Gastrocnemius medialis (tissue), 4 donors: Measurements from ENCODE around the gene ROBO3. TPM values are rescaled to one million over a fixed set of nuclear protein-coding genes. Genes with fewer than 3 reads are reported as not detected.

Experiments
- ATAC-seq, 2 donors: fragments of 150-250 bp; one replicate each; pipeline ENCODE4 v1.9.1; 2016
- DNase-seq, 2 donors: peaks; one replicate each; pipeline ENCODE4 v3.0.0-alpha.2; 2019
- H3K27ac ChIP-seq, 4 donors: fragments of 200-600 bp; sonication (generic); 1 replicate in 1 of 4; 2 replicates in 3 of 4; pipeline ENCODE4 v1.5.1; 2016 to 2018; ENCODE audit warnings: mild to moderate bottlenecking in 2 of 4, moderate library complexity in 1 of 4
- H3K27me3 ChIP-seq, 3 donors: fragments of 200-600 bp; sonication (generic) in 2 of 3; 1 replicate in 1 of 3; 2 replicates in 2 of 3; pipeline versions ENCODE4 v1.5.1 to v1.6.0; 2016 to 2019; ENCODE audit warnings: mild to moderate bottlenecking in 1 of 3, moderate library complexity in 1 of 3
- H3K36me3 ChIP-seq, 2 donors: fragments of 200-600 bp; sonication (generic) in 1 of 2; one replicate each; pipeline ENCODE4 v1.5.1; 2017 to 2018
- H3K4me1 ChIP-seq, 2 donors: fragments of 200-600 bp; sonication (generic) in 1 of 2; one replicate each; pipeline ENCODE4 v1.5.1; 2016 to 2017; ENCODE audit warnings: mild to moderate bottlenecking in 2 of 2
- H3K4me3 ChIP-seq, 4 donors: fragments of 200-600 bp; sonication (generic) in 3 of 4; 1 replicate in 1 of 4; 2 replicates in 3 of 4; pipeline ENCODE4 v1.5.1; 2016 to 2019; ENCODE audit warnings: mild to moderate bottlenecking in 2 of 4
- H3K9me3 ChIP-seq, 3 donors: fragments of 200-600 bp; sonication (generic) in 2 of 3; 1 replicate in 1 of 3; 2 replicates in 2 of 3; pipeline ENCODE4 v1.5.1; 2016 to 2019
- CTCF ChIP-seq, 5 experiments: fragments of 450-650 bp in 3 of 5; fragments of 200-600 bp in 2 of 5; sonication (generic) in 2 of 5; IDR thresholded peaks in 4 of 5; conservative IDR thresholded peaks in 1 of 5; 1 replicate in 4 of 5; 2 replicates in 1 of 5; pipeline ENCODE4 v1.5.1; 2016 to 2019; ENCODE audit warnings: antibody characterized with exemption in 5 of 5, mild to moderate bottlenecking in 3 of 5, moderate library complexity in 3 of 5
- POLR2A ChIP-seq, 2 donors: fragments of 450-650 bp; IDR thresholded peaks; one replicate each; pipeline ENCODE4 v1.6.1; 2017; ENCODE audit warnings: antibody characterized with exemption in 2 of 2, mild to moderate bottlenecking in 2 of 2, moderate library complexity in 2 of 2
- in situ Hi-C, 4 donors: fragments of 200-750 bp; cut with MboI; loops; one replicate each; pipeline versions ENCODE4 v1.15.0 to v1.8.0; 2017; ENCODE audit warnings: low sequenced_read_pairs in 4 of 4
- intact Hi-C: fragments of 100-400 bp; cut with DNase I; formaldehyde crosslinking; loops from one replicate; pipeline ENCODE4 v1.15.1; 2023; ENCODE audit warnings: low total_unique reads
- total RNA-seq, 4 donors: library from RNA; depleted of rRNA; stranded (reverse); fragments of >200 nt; gene quantifications; one replicate each; pipeline versions ENCODE4 v1.1.0 to v1.2.3, GENCODE V29; 2016

The ROBO3 gene
- total RNA-seq, 4 donors from 2014 or later: 0.35 to 3.7 (median 1.3) TPM

DNA sequence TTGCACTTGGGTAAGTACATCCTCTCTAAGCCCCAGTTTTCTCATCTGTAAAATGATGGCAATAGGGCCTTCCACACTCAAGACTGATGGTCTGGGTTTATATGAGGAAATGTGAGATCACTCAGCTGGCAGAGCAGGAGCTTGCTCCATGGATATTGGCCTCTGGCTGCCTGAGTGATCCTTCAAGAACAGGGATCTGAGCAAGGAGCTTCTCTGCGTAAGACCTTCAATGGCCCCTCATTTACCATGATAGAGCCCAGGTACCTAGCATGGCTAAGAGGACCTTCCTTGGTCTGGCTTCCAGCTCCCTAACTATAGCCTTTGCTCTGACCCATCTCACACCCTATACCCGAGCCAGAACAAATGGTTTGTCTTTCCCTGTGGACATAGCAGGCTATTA, 26.9 kb downstream of the ROBO3 start:
- H3K4me1 ChIP-seq: peaks cover 27 to 35% of the 10 kb centered on the region in 2 donors
- ATAC-seq (no peak), DNase-seq (no peak)
- intact Hi-C loops: loop anchor here (5.0 kb wide), 1 partner anchor 155 kb away; the partner anchor contains the start of gene NRGN
- TF ChIP-seq CTCF (IDR thresholded peaks at IDR 0.05 in 4 of 5, conservative IDR thresholded peaks at IDR 0.05 in 1 of 5) (no peak), POLR2A (IDR thresholded peaks at IDR 0.05) (no peak)
- H3K27ac ChIP-seq: peak overlapping the region; percentile 24 to 50 (median 30)
- H3K36me3 ChIP-seq: no peaks in the 10 kb centered on the region
- in situ Hi-C loops: no loop called here
- H3K27me3 ChIP-seq: no peaks in the 10 kb centered on the region
- H3K4me3 ChIP-seq: no peak overlapping the region
- H3K9me3 ChIP-seq: no peaks in the 10 kb centered on the region

GRCh38 chr11:124892750-124893454, 27.7 kb downstream of the ROBO3 start:
- H3K4me1 ChIP-seq: peaks cover 29 to 35% of the 10 kb centered on the region in 2 donors
- ATAC-seq (no peak), DNase-seq (peak in 1 of 2 donors; percentile 27)
- no peak overlapping the region for H3K4me3 ChIP-seq
- in situ Hi-C loops (no loop called here), intact Hi-C loops (loop anchor here (5.0 kb wide), 1 partner anchor 156 kb away; the partner anchor contains the start of gene NRGN)
- no peaks in the 10 kb centered on the region for H3K27me3 ChIP-seq
- no peak for TF ChIP-seq POLR2A (IDR thresholded peaks at IDR 0.05)
- TF ChIP-seq CTCF (IDR thresholded peaks at IDR 0.05 in 4 of 5, conservative IDR thresholded peaks at IDR 0.05 in 1 of 5): no peak
- no peaks in the 10 kb centered on the region for H3K9me3 ChIP-seq
- peak overlapping the region; percentile 24 to 78 (median 39) for H3K27ac ChIP-seq
- H3K36me3 ChIP-seq: no peaks in the 10 kb centered on the region

DNA sequence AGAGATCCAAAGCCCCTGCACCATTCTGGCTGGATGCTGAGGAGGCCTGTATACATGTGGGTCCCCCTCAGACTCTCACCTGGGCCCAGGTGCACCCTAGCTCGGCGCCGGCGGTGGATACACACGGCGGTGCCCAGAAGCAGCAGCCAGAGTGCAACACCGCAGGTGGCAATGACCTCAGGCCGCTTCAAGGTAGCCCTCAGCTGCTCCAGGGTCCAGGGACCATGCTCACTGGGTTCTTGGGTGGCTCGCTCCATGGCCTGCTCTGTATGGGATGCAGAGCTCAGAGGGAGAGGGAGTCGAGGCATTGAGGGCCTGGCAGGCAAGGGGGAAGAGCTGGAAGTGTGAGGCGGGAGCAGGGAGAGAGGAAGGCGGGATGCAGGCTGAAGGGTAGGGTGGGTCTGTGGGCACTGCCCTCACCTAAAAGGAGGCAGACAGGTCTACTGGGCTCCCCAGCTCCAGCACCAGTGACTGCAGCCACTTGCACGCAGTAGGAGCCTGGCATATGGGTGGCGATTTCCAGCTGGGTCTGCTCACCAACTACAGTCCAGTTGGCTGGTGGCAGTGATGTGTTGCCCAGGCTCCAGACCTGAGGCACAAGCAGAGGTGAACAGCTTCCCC, 28.7 kb downstream of the ROBO3 start:
- no peak for DNase-seq
- intact Hi-C loops (loop anchor here (5.0 kb wide), 1 partner anchor 157 kb away; the partner anchor contains the start of gene NRGN), in situ Hi-C loops (no loop called here)
- Histone ChIP-seq H3K27me3 (no peaks in the 10 kb centered on the region), H3K9me3 (no peaks in the 10 kb centered on the region), H3K36me3 (no peaks in the 10 kb centered on the region), H3K27ac (peak overlapping the region in 2 of 4 donors; percentile 50 to 78), H3K4me3 (no peak overlapping the region), H3K4me1 (peaks cover 23 to 37% of the 10 kb centered on the region in 2 donors)
- ATAC-seq: no peak
- TF ChIP-seq CTCF (IDR thresholded peaks at IDR 0.05 in 4 of 5, conservative IDR thresholded peaks at IDR 0.05 in 1 of 5) (no peak), POLR2A (IDR thresholded peaks at IDR 0.05) (no peak)

GRCh38 chr11:124894606-124895430, 29.6 kb downstream of the ROBO3 start:
- H3K27ac ChIP-seq: peak overlapping the region; percentile 33 to 80 (median 73)
- H3K27me3 ChIP-seq: no peaks in the 10 kb centered on the region
- TF ChIP-seq CTCF (IDR thresholded peaks at IDR 0.05 in 4 of 5, conservative IDR thresholded peaks at IDR 0.05 in 1 of 5) (no peak), POLR2A (IDR thresholded peaks at IDR 0.05) (no peak)
- H3K4me1 ChIP-seq: peaks cover 16 to 37% of the 10 kb centered on the region in 2 donors
- H3K36me3 ChIP-seq: no peaks in the 10 kb centered on the region
- H3K9me3 ChIP-seq: no peaks in the 10 kb centered on the region
- no peak for ATAC-seq
- in situ Hi-C loops: no loop called here
- H3K4me3 ChIP-seq: peak overlapping the region in 2 of 4 donors; percentile 47 to 56
- intact Hi-C loops: loop anchor here (5.0 kb wide), 1 partner anchor 158 kb away; the partner anchor contains the start of gene NRGN
- no peak for DNase-seq
